ENCODE data around the gene DNAAF2. TPM values are rescaled to one million over a fixed set of nuclear protein-coding genes. Genes with fewer than 3 reads are reported as not detected.

The DNAAF2 gene
- total and polyA plus RNA-seq, 2 of the 13 experiments (the other 11 are each of a cell fraction or from before 2014, with no cell fraction given), result 6.1 to 13.6 TPM

- no peak for FAIRE-seq
- H3K36me3 ChIP-seq (replicated peaks in 1 of 2; ENCODE audit: control insufficient read depth in 1 of 2, insufficient read depth in 2 of 2, low read length in 2 of 2), result peaks cover 1 to 12% of the 10 kb centered on the region in 2 experiments; a peak in 3 of 5 replicates
- TF ChIP-seq MAFK (conservative IDR thresholded peaks at IDR 0.05 in 1 of 2, IDR thresholded peaks at IDR 0.05 in 1 of 2; ENCODE audit: low read length in 2 of 2), result peak; percentile 61 to 90
- no peak for TF ChIP-seq HDAC2 (CRISPR knock-in tag; IDR thresholded peaks at IDR 0.05)
- peak; percentile 73; the same call in 1 of the 2 replicates for TF ChIP-seq MAFF (IDR thresholded peaks at IDR 0.05; ENCODE audit: low read depth, low read length)
- ChIA-PET CTCF (ENCODE audit: low intra/inter-chr PET ratio, low total read pairs) (no interaction called here), POLR2A (interaction anchor here (0.6 kb wide), 1 partner anchor 19 kb away, joined by 3 read pairs; no protein-coding TSS in a partner anchor)
- no TSS peak for BruUV-seq (replicated peaks)
- peaks cover 1% of the 10 kb centered on the region for H3K4me1 ChIP-seq (ENCODE audit: insufficient read depth, low read length)
- ATAC-seq, result no peak
- H3K9me3 ChIP-seq (ENCODE audit: low read length), result no peaks in the 10 kb centered on the region
- WGBS (ENCODE audit: low lambda C conversion rate), result 98% methylated on average over 3 of the region's 3 CpGs
- H3K4me3 ChIP-seq (replicated peaks in 1 of 3; ENCODE audit: insufficient read depth in 1 of 3, low read depth in 2 of 3, low read length in 3 of 3), result no peak overlapping the region
- H3K4me2 ChIP-seq (ENCODE audit: low read depth, low read length), result no peak overlapping the region
- no peaks in the 10 kb centered on the region for H4K20me1 ChIP-seq (ENCODE audit: insufficient read depth, low read length)
- no peak overlapping the region for H3K9ac ChIP-seq (ENCODE audit: insufficient read depth, low read depth, low read length)
- DNase-seq (ENCODE audit: low spot score), result no peak
- no peak overlapping the region for H2AFZ ChIP-seq (ENCODE audit: low read length)
- H3K79me2 ChIP-seq (ENCODE audit: insufficient read depth, low read length), result no peaks in the 10 kb centered on the region
- intact Hi-C loops (cut with micrococcal nuclease; ENCODE audit: unreplicated experiment) (no loop called here), in situ Hi-C loops (cut with HindIII; ENCODE audit: extremely low pct_ligation_motif_present, low pct_unique_long_range_greater_than_20kb) (no loop called here)
- no peak overlapping the region for H3K27ac ChIP-seq (ENCODE audit: extremely low read length, insufficient read depth, low read length)
- H3K27me3 ChIP-seq (ENCODE audit: control insufficient read depth in 1 of 2, insufficient read depth in 2 of 2, low read length in 2 of 2), result no peaks in the 10 kb centered on the region
Measured at GRCh38 chr14:49654511-49654910, 19.5 kb upstream of the DNAAF2 start.

GRCh38 chr14:49653508-49653907, 18.5 kb upstream of the DNAAF2 start:
- Histone ChIP-seq H3K9me3 (ENCODE audit: low read length) (no peaks in the 10 kb centered on the region), H3K4me2 (ENCODE audit: low read depth, low read length) (no peak overlapping the region), H3K9ac (ENCODE audit: insufficient read depth, low read depth, low read length) (no peak overlapping the region), H3K4me1 (ENCODE audit: insufficient read depth, low read length) (no peaks in the 10 kb centered on the region), H4K20me1 (ENCODE audit: insufficient read depth, low read length) (no peaks in the 10 kb centered on the region), H3K27ac (ENCODE audit: extremely low read length, insufficient read depth, low read length) (no peak overlapping the region), H3K4me3 (replicated peaks in 1 of 3; ENCODE audit: insufficient read depth in 1 of 3, low read depth in 2 of 3, low read length in 3 of 3) (no peak overlapping the region), H3K36me3 (replicated peaks in 1 of 2; ENCODE audit: control insufficient read depth in 1 of 2, insufficient read depth in 2 of 2, low read length in 2 of 2) (peaks cover 1 to 15% of the 10 kb centered on the region in 2 experiments; a peak in 3 of 5 replicates), H3K27me3 (ENCODE audit: control insufficient read depth in 1 of 2, insufficient read depth in 2 of 2, low read length in 2 of 2) (no peaks in the 10 kb centered on the region), H3K79me2 (ENCODE audit: insufficient read depth, low read length) (no peaks in the 10 kb centered on the region), H2AFZ (ENCODE audit: low read length) (no peak overlapping the region)
- DNase-seq (ENCODE audit: low spot score), result no peak
- BruUV-seq (replicated peaks), result no TSS peak
- ChIA-PET CTCF (ENCODE audit: low intra/inter-chr PET ratio, low total read pairs) (no interaction called here), POLR2A (no interaction called here)
- TF ChIP-seq ZNF816 (CRISPR knock-in tag; IDR thresholded peaks at IDR 0.05; ENCODE audit: borderline replicate concordance), result no peak
- TF ChIP-seq TIGD3 (CRISPR knock-in tag; IDR thresholded peaks at IDR 0.05; ENCODE audit: borderline replicate concordance), result no peak
- TF ChIP-seq ZNF143 (CRISPR knock-in tag; IDR thresholded peaks at IDR 0.05), result no peak
- no peak for TF ChIP-seq KAT2B (IDR thresholded peaks at IDR 0.05; ENCODE audit: borderline replicate concordance, low read depth, low read length)
- TF ChIP-seq RBFOX2 (IDR thresholded peaks at IDR 0.05; ENCODE audit: low read depth, low read length), result no peak
- no peak for TF ChIP-seq ZNF407 (CRISPR knock-in tag; IDR thresholded peaks at IDR 0.05; ENCODE audit: not compliant biosample characterization)
- no peak for FAIRE-seq
- intact Hi-C loops (cut with micrococcal nuclease; ENCODE audit: unreplicated experiment) (no loop called here), in situ Hi-C loops (cut with HindIII; ENCODE audit: extremely low pct_ligation_motif_present, low pct_unique_long_range_greater_than_20kb) (no loop called here)
- no peak for ATAC-seq
- 97% methylated on average over 6 of the region's 6 CpGs for WGBS (ENCODE audit: low lambda C conversion rate)
